Activated B cell treated with CpG ODN at 0.5 μM for 24 hours (primary cell): ENCODE measurements around the gene HABP4. TPM values are rescaled to one million over a fixed set of nuclear protein-coding genes. Genes with fewer than 3 reads are reported as not detected.

ENCODE experiments used
- ATAC-seq: fragments of 200-7000 bp; cut with Tn5 transposase; one replicate; pipeline ENCODE4 v1.10.0; 2021; ENCODE audit warnings: low read depth, mild to moderate bottlenecking, moderate library complexity
- CTCF ChIA-PET: fragments of 350-600 bp; sonication (Branson Sonifier 250); formaldehyde crosslinking; loops from one replicate; lab custom pipeline; 2021; ENCODE audit warnings: antibody characterized with exemption; lab: Charles Lee
- POLR2A ChIA-PET: fragments of 350-600 bp; sonication (Branson Sonifier 250); formaldehyde crosslinking; loops from one replicate; lab custom pipeline; 2021; ENCODE audit warnings: antibody characterized with exemption; lab: Charles Lee
- DNase-seq: peaks from one replicate; pipeline ENCODE4 v3.0.0; 2022
- H3K27ac Mint-ChIP-seq: one replicate; pipeline ENCODE4 v1.8.0; 2020; ENCODE audit warnings: mixed read lengths
- H3K27me3 Mint-ChIP-seq: one replicate; pipeline ENCODE4 v1.8.0; 2021; ENCODE audit warnings: mixed read lengths
- H3K36me3 Mint-ChIP-seq: one replicate; pipeline ENCODE4 v1.8.0; 2021; ENCODE audit warnings: low read depth, mixed read lengths
- H3K4me1 Mint-ChIP-seq: one replicate; pipeline ENCODE4 v1.8.0; 2021; ENCODE audit warnings: mixed read lengths
- H3K4me3 Mint-ChIP-seq: one replicate; pipeline ENCODE4 v1.8.0; 2020; ENCODE audit warnings: mild to moderate bottlenecking, mixed read lengths
- H3K9me3 Mint-ChIP-seq: one replicate; pipeline ENCODE4 v1.8.0; 2020; ENCODE audit warnings: mixed read lengths
- CTCF ChIP-seq: fragments of 200-600 bp; IDR thresholded peaks from one replicate; pipeline ENCODE4 v1.8.0; 2022; ENCODE audit warnings: antibody characterized with exemption, mild to moderate bottlenecking
- intact Hi-C: fragments of 100-400 bp; cut with micrococcal nuclease; formaldehyde crosslinking; loops from one replicate; pipeline ENCODE4 v1.15.1; 2024
- total RNA-seq: library from RNA; stranded (reverse); gene quantifications from 2 replicates; pipeline ENCODE4 v1.2.3, GENCODE V29; 2022

HABP4 gene
- total RNA-seq = 8.1 TPM in 2 replicates

- Mint-ChIP-seq H3K4me1 (peaks cover 11% of the 10 kb centered on the region), H3K9me3 (no peaks in the 10 kb centered on the region), H3K27me3 (peaks cover 3% of the 10 kb centered on the region), H3K36me3 (no peaks in the 10 kb centered on the region), H3K27ac (peak within 1 kb of the TSS; percentile 71), H3K4me3 (peak within 1 kb of the TSS; percentile 87)
- ChIA-PET CTCF (interaction anchor here (0.7 to 1.6 kb wide), 3 partner anchors 11 to 122 kb away, joined by 3 to 5 read pairs (median 3); no protein-coding TSS in a partner anchor), POLR2A (interaction anchor here (0.5 to 2.0 kb wide), 9 partner anchors 27 to 204 kb away, joined by 3 to 14 read pairs (median 6); partner anchors contain the start of gene ZNF367)
- ATAC-seq (peak; percentile 96), DNase-seq (peak; percentile 97)
- intact Hi-C loops = loop anchor here (1.0 to 10.0 kb wide), 6 partner anchors 29 to 405 kb away; partner anchors contain the start of genes PRXL2C, ZNF367 and ZNF782
- no peak for TF ChIP-seq CTCF
These were observed at the start of gene HABP4 for GRCh38 chr9:96449845-96450612. HABP4 (plus strand) TSS chr9:96450169; CDS start chr9:96450280, 111 bp downstream.

- intact Hi-C loops = no loop called here
- H3K4me3 Mint-ChIP-seq = no peak overlapping the region
- POLR2A ChIA-PET = no interaction called here
- no peak for ATAC-seq
- TF ChIP-seq CTCF = no peak
- peaks cover 19% of the 10 kb centered on the region for H3K4me1 Mint-ChIP-seq
- H3K36me3 Mint-ChIP-seq = no peaks in the 10 kb centered on the region
- CTCF ChIA-PET = no interaction called here
- no peaks in the 10 kb centered on the region for H3K27me3 Mint-ChIP-seq
- no peak overlapping the region for H3K27ac Mint-ChIP-seq
- DNase-seq = no peak
- no peaks in the 10 kb centered on the region for H3K9me3 Mint-ChIP-seq
These were observed 41.3 kb upstream of the HABP4 start for GRCh38 chr9:96408409-96409280.

GRCh38 chr9:96411129-96411838, 38.7 kb upstream of the HABP4 start:
- Mint-ChIP-seq H3K36me3 (no peaks in the 10 kb centered on the region), H3K27ac (no peak overlapping the region), H3K27me3 (no peaks in the 10 kb centered on the region), H3K9me3 (no peaks in the 10 kb centered on the region), H3K4me1 (peaks cover 30% of the 10 kb centered on the region), H3K4me3 (no peak overlapping the region)
- CTCF ChIA-PET = no interaction called here
- intact Hi-C loops = loop anchor here (5.0 to 10.0 kb wide), 2 partner anchors 824 to 1094 kb away; partner anchors contain the start of gene FANCC
- ATAC-seq (no peak), DNase-seq (no peak)
- POLR2A ChIA-PET = interaction anchor here (0.6 kb wide), 1 partner anchor 1756 kb away, joined by 3 read pairs; no protein-coding TSS in a partner anchor
- TF ChIP-seq CTCF = no peak

GRCh38 chr9:96412174-96412913, 37.6 kb upstream of the HABP4 start:
- Mint-ChIP-seq H3K36me3 (no peaks in the 10 kb centered on the region), H3K4me3 (no peak overlapping the region), H3K4me1 (peaks cover 37% of the 10 kb centered on the region), H3K27me3 (no peaks in the 10 kb centered on the region), H3K9me3 (no peaks in the 10 kb centered on the region), H3K27ac (peak overlapping the region; percentile 59)
- DNase-seq (no peak), ATAC-seq (no peak)
- TF ChIP-seq CTCF = no peak
- CTCF ChIA-PET = interaction anchor here (1.7 kb wide), 1 partner anchor 13 kb away, joined by 6 read pairs; no protein-coding TSS in a partner anchor
- intact Hi-C loops = loop anchor here (5.0 to 10.0 kb wide), 2 partner anchors 822 to 1095 kb away; partner anchors contain the start of gene FANCC
- POLR2A ChIA-PET = interaction anchor here (0.7 kb wide), 2 partner anchors 17 to 1243 kb away, joined by 3 read pairs; no protein-coding TSS in a partner anchor
